LNCaP clone FGC (cell line): ENCODE results near the gene CUL9.
A peak's percentile ranks its signal among the peaks of the same experiment; 100 is the strongest.
"Not testable (repeated sequence)": the region's sequence is repeated elsewhere in the genome, so short reads cannot be mapped to it uniquely, and the experiment has no call there.

Source experiments
- DNase-seq: peaks from one replicate; pipeline ENCODE4 v3.0.0-alpha.2; 2011; ENCODE audit warnings: low read depth
- H3K4me3 ChIP-seq: 2 replicates; pipeline ENCODE4 v1.5.1; 2011; ENCODE audit warnings: mild to moderate bottlenecking, low read depth, low read length, control low read depth
- CTCF ChIP-seq: IDR thresholded peaks from 2 replicates; pipeline ENCODE4 v1.5.1; 2012; ENCODE audit warnings: mild to moderate bottlenecking; ENCODE audit not compliant: control insufficient read depth, insufficient read depth; ENCODE audit errors: extremely low read depth

Gene CUL9

DNA sequence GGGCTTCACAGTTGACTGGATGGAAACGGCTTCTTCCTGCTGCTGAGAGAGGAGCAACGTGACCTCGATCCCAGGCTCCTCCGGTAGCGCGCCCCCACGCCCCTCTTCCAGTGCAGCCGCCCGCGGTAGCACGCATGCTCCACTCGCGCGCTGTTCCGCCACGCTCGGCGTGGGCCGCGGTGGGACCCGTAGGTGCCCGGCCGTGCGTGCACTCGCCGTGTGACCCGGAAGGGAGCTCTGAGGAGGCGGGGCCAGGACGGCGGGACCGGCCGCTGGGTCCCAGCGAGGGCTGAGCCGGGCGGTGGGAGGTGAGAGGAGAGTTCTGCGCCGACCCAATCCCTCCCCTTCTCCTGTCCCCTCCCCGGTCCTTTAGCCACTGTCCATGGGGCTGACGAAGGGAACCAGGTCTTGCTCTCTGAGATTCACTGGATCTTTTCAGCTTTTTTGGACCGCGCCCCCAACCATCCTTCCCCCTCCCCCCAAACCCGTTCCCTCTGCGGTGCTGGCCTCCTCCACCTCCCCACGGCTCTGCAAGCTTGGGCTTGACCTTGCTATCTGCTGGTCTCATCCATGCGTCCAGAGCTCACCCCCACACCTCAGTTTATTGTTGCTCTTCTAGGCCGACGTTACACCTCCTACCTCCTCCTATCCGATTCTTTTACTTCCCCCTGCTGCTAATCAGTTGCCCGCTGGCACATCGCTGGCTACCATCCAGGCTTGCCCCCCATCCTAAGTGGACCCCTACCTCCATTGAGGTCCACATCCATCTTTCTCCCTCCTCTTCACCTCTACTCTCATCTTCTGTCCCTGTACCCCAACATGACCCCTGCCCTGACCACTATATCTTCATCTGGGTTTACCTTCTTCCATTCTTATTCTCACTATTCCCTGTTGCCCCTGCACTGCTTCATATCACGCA, at the start of gene CUL9:
CUL9 (plus strand) TSS at position 255 of the 919 bp plus-strand sequence. CDS start 2,115 bp downstream, outside the sequence.
- peak within 1 kb of the TSS; percentile 90 for H3K4me3 ChIP-seq
- no peak for TF ChIP-seq CTCF
- peak; percentile 36 for DNase-seq

DNA sequence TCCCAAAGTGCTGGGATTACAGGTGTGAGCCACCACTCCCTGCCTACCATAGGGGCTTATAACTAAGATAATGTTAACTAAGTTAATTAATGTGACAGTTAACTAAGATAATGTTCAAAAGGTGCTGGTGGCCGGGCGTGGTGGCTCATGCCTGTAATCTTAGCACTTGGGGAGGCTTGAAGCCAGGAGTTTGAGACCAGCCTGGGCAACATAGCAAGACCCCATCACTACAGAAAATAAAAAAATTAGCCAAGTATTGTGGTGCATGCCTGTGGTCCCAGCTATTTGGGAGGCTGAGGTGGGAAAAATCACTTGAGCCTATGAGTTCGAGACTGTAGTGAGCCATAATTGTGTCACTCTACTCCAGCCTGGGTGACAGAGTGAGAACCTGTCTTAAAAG, 43.7 kb upstream of the CUL9 start:
- TF ChIP-seq CTCF: no peak

DNA sequence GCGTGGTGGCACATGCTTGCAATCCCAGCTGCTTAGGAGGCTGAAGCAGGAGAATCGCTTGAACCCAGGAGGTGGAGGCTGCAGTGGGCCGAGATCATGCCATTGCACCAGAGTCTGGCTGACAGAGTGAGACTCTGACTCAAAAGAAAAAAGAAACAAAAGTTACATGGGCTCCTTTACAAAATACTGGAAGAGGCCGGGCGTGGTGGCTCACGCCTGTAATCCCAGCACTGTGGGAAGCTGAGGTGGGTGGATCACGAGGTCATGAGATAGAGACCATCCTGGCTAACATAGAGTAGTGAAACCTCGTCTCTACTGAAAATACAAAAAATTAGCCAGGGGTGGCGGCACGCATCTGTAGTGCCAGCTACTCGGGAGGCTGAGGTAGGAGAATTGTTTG, 42.0 kb upstream of the CUL9 start:
- H3K4me3 ChIP-seq, DNase-seq: not testable (repeated sequence)

More for the DNA sequence above, 43.7 kb upstream of the CUL9 start:
- DNase-seq: no peak
- H3K4me3 ChIP-seq: no peak overlapping the region

- TF ChIP-seq CTCF: no peak
- H3K4me3 ChIP-seq: no peak overlapping the region
- DNase-seq: no peak
These were observed 40.4 kb upstream of the CUL9 start for GRCh38 chr6:43141644-43142043.

DNA sequence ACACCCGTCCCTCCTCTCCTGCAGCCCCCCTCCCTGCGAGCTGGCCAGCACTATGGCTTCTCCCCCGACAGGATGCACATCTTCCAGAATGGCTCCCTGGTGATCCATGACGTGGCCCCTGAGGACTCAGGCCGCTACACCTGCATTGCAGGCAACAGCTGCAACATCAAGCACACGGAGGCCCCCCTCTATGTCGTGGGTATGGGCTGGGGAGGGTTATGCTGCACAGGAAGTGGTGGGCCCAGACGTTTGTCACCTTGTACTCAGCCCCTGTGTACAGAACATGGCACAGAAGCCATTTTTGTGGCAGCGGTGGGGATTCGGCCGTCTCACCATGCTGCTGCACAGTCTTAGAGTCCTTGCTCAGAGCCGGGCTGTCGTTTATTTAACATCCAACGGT, 39.9 kb upstream of the CUL9 start:
- H3K4me3 ChIP-seq: no peak overlapping the region
- no peak for DNase-seq
- TF ChIP-seq CTCF: no peak

DNA sequence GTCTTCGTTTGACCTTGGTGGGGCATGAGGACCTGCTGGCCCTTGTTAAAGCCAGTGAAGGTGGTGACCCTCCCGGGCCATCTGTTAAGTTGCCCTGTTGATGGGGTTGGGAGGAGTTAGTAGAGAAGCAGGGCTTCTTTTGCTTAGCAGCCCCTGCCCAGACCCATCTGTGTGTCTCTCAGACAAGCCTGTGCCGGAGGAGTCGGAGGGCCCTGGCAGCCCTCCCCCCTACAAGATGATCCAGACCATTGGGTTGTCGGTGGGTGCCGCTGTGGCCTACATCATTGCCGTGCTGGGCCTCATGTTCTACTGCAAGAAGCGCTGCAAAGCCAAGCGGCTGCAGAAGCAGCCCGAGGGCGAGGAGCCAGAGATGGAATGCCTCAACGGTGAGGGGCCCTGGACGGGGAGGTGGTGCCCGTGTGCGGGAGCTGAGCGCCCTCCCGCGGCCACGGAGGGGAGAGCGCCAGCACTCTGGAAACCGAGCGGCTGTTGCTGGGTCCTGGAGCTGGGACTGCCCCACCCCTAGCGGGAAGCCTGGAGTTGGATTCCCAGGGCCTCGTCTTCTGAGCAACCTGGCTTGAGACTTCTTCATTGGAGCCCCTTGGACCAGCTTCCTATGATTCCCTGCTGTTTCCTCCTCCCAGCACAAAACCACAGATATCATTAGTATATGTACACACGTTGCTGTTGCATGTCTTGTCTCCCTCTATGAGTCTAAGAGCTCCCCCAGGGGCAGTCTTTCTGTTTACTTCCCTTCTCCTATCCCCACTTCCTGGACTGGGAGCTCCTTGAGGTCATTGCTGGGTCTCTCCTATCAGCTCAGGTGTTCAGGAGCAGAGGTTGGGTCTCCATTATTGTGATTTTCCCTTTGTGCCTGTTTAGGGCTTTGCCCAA, 38.5 kb upstream of the CUL9 start:
- peak; percentile 67 for TF ChIP-seq CTCF
- no peak for DNase-seq
- H3K4me3 ChIP-seq: no peak overlapping the region

DNA sequence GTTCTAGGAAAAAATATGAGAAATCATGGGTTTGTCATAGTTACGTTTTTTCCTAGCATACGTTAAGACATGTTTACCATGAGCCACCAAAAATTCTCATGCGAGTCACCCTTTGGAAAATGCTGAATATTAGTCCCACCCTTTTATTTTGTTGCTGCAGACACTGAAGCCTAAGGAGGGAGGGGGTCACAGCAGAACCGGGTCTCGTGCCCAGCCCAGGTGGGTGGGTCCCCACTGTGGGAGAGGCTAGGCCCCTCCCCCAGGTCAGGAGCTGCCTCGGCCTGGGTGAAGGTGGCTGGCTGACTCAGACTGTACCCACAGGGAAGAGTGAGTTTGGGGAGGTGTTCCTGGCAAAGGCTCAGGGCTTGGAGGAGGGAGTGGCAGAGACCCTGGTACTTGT, 37.1 kb upstream of the CUL9 start:
- TF ChIP-seq CTCF: no peak
- no peak overlapping the region for H3K4me3 ChIP-seq
- DNase-seq: no peak
